ENCODE results near the gene PRIM2. TPM values are rescaled to one million over a fixed set of nuclear protein-coding genes. Genes with fewer than 3 reads are reported as not detected.
"Not testable (repeated sequence)": the region's sequence is repeated elsewhere in the genome, so short reads cannot be mapped to it uniquely, and the experiment has no call there.

The PRIM2 gene
- total RNA-seq, 3 donors from 2014 or later (not counting 1 experiment from before 2014, with no cell fraction given) = 16.0 to 27.5 (median 18.3) TPM

- peaks cover 9 to 34% of the 10 kb centered on the region in 2 donors for H3K27me3 Mint-ChIP-seq (ENCODE audit: low read depth in 2 of 2)
- 91% methylated on average over 24 of the region's 24 CpGs for WGBS (ENCODE audit: insufficient coverage)
- Histone ChIP-seq H3K4me3 (ENCODE audit: low read length) (no peak overlapping the region), H3K36me3 (ENCODE audit: control insufficient read depth, insufficient read depth, low read length) (no peaks in the 10 kb centered on the region), H3K27ac (ENCODE audit: low read length) (no peak overlapping the region), H3K4me1 (ENCODE audit: control insufficient read depth, insufficient read depth, low read length) (no peaks in the 10 kb centered on the region), H3K9me3 (ENCODE audit: control insufficient read depth, insufficient read depth, low read length) (no peaks in the 10 kb centered on the region), H3K27me3 (ENCODE audit: control insufficient read depth, insufficient read depth, low read length) (no peaks in the 10 kb centered on the region)
- no peak overlapping the region for H3K27ac Mint-ChIP-seq
- no peaks in the 10 kb centered on the region for H3K4me1 Mint-ChIP-seq
- intact Hi-C loops (cut with micrococcal nuclease) = no loop called here
- TF ChIP-seq CTCF (IDR thresholded peaks at IDR 0.05) = no peak
- H3K36me3 Mint-ChIP-seq = no peaks in the 10 kb centered on the region
- no peak for DNase-seq
- H3K9me3 Mint-ChIP-seq = no peaks in the 10 kb centered on the region
- no peak for ATAC-seq
- H3K4me3 Mint-ChIP-seq = no peak overlapping the region
Observed at GRCh38 chr6:57310817-57311157, 6.6 kb upstream of the PRIM2 start.

GRCh38 chr6:57311300-57312003 is 6.0 kb upstream of the PRIM2 start:
- H3K27ac ChIP-seq (ENCODE audit: low read length); H3K27me3 ChIP-seq (ENCODE audit: control insufficient read depth, insufficient read depth, low read length); intact Hi-C loops (cut with micrococcal nuclease); H3K27ac Mint-ChIP-seq; H3K4me3 ChIP-seq (ENCODE audit: low read length); H3K4me1 ChIP-seq (ENCODE audit: control insufficient read depth, insufficient read depth, low read length); H3K36me3 ChIP-seq (ENCODE audit: control insufficient read depth, insufficient read depth, low read length); H3K9me3 Mint-ChIP-seq; H3K36me3 Mint-ChIP-seq; H3K4me3 Mint-ChIP-seq; ATAC-seq; DNase-seq; H3K9me3 ChIP-seq (ENCODE audit: control insufficient read depth, insufficient read depth, low read length); H3K4me1 Mint-ChIP-seq: not testable (repeated sequence)
- 95% methylated on average over 38 of the region's 44 CpGs for WGBS (ENCODE audit: insufficient coverage)
- H3K27me3 Mint-ChIP-seq (ENCODE audit: low read depth in 2 of 2) = peaks cover 5 to 28% of the 10 kb centered on the region in 2 donors

GRCh38 chr6:57312004-57312345 is 5.5 kb upstream of the PRIM2 start:
- H3K4me3 ChIP-seq (ENCODE audit: low read length) = no peak overlapping the region
- DNase-seq = no peak

GRCh38 chr6:57313009-57313408 is 4.4 kb upstream of the PRIM2 start:
- intact Hi-C loops (cut with micrococcal nuclease) = no loop called here
- H3K4me1 Mint-ChIP-seq = peaks cover 12 to 13% of the 10 kb centered on the region in 2 donors
- no peak overlapping the region for H3K4me3 Mint-ChIP-seq
- Histone ChIP-seq H3K36me3 (ENCODE audit: control insufficient read depth, insufficient read depth, low read length) (no peaks in the 10 kb centered on the region), H3K4me3 (ENCODE audit: low read length) (no peak overlapping the region), H3K9me3 (ENCODE audit: control insufficient read depth, insufficient read depth, low read length) (no peaks in the 10 kb centered on the region), H3K27me3 (ENCODE audit: control insufficient read depth, insufficient read depth, low read length) (no peaks in the 10 kb centered on the region), H3K27ac (ENCODE audit: low read length) (no peak overlapping the region), H3K4me1 (ENCODE audit: control insufficient read depth, insufficient read depth, low read length) (peaks cover 8% of the 10 kb centered on the region)
- no peaks in the 10 kb centered on the region for H3K36me3 Mint-ChIP-seq
- ATAC-seq = no peak
- H3K27me3 Mint-ChIP-seq (ENCODE audit: low read depth in 2 of 2) = peaks cover 0 to 20% of the 10 kb centered on the region in 2 donors
- no peak for DNase-seq
- H3K27ac Mint-ChIP-seq = no peak overlapping the region
- no peak for TF ChIP-seq CTCF (IDR thresholded peaks at IDR 0.05)
- H3K9me3 Mint-ChIP-seq = no peaks in the 10 kb centered on the region

More at GRCh38 chr6:57312004-57312345, 5.5 kb upstream of the PRIM2 start:
- ATAC-seq = no peak
- peaks cover 4% of the 10 kb centered on the region for H3K4me1 ChIP-seq (ENCODE audit: control insufficient read depth, insufficient read depth, low read length)
- Mint-ChIP-seq H3K4me3 (no peak overlapping the region), H3K9me3 (no peaks in the 10 kb centered on the region), H3K4me1 (peaks cover 4 to 5% of the 10 kb centered on the region in 2 donors), H3K36me3 (no peaks in the 10 kb centered on the region), H3K27me3 (ENCODE audit: low read depth in 2 of 2) (peaks cover 5 to 26% of the 10 kb centered on the region in 2 donors), H3K27ac (no peak overlapping the region)
- H3K36me3 ChIP-seq (ENCODE audit: control insufficient read depth, insufficient read depth, low read length) = no peaks in the 10 kb centered on the region
- TF ChIP-seq CTCF (IDR thresholded peaks at IDR 0.05) = no peak
- H3K9me3 ChIP-seq (ENCODE audit: control insufficient read depth, insufficient read depth, low read length) = no peaks in the 10 kb centered on the region
- intact Hi-C loops (cut with micrococcal nuclease) = no loop called here
- H3K27ac ChIP-seq (ENCODE audit: low read length) = no peak overlapping the region
- H3K27me3 ChIP-seq (ENCODE audit: control insufficient read depth, insufficient read depth, low read length) = no peaks in the 10 kb centered on the region
- WGBS (ENCODE audit: insufficient coverage) = 97% methylated on average over 2 of the region's 3 CpGs
